Muscle layer of colon (tissue), 2 donors: ENCODE data around the gene GTF3C5.

ENCODE experiments used
- H3K27ac ChIP-seq: one replicate; pipeline ENCODE4 v1.7.0; 2013; ENCODE audit warnings: low read depth, mild to moderate bottlenecking, low read length, moderate library complexity
- H3K27me3 ChIP-seq, 2 donors: one replicate each; pipeline ENCODE4 v1.7.0; 2013; ENCODE audit warnings: low read length in 2 of 2, mild to moderate bottlenecking in 2 of 2; ENCODE audit not compliant: insufficient read depth in 2 of 2, control insufficient read depth in 1 of 2
- H3K36me3 ChIP-seq: one replicate; pipeline ENCODE4 v1.7.0; 2013; ENCODE audit warnings: mild to moderate bottlenecking, low read length; ENCODE audit not compliant: insufficient read depth
- H3K4me1 ChIP-seq: one replicate; pipeline ENCODE4 v1.7.0; 2013; ENCODE audit warnings: mild to moderate bottlenecking, low read length; ENCODE audit not compliant: insufficient read depth
- H3K4me3 ChIP-seq, 2 donors: one replicate each; pipeline ENCODE4 v1.7.0; 2013; ENCODE audit warnings: low read length in 2 of 2, low read depth in 1 of 2, mild to moderate bottlenecking in 1 of 2, moderate library complexity in 1 of 2
- H3K9ac ChIP-seq: one replicate; pipeline ENCODE4 v1.7.0; 2013; ENCODE audit warnings: low read length
- H3K9me3 ChIP-seq: one replicate; pipeline ENCODE4 v1.7.0; 2013; ENCODE audit warnings: mild to moderate bottlenecking, low read length
- donor health status: abdominal sarcoma.
- donor health status: Adenocarcinoma of cecum.

GTF3C5 gene

GRCh38 chr9:133100506-133101355, 69.9 kb downstream of the GTF3C5 start:
- H3K27me3 ChIP-seq: no peaks in the 10 kb centered on the region
- no peak overlapping the region for H3K9ac ChIP-seq
- H3K27ac ChIP-seq: no peak overlapping the region
- H3K4me1 ChIP-seq: no peaks in the 10 kb centered on the region
- no peak overlapping the region for H3K4me3 ChIP-seq
- peaks cover 93% of the 10 kb centered on the region for H3K36me3 ChIP-seq
- no peaks in the 10 kb centered on the region for H3K9me3 ChIP-seq

- H3K4me3 ChIP-seq: no peak overlapping the region
- no peaks in the 10 kb centered on the region for H3K4me1 ChIP-seq
- peaks cover 97% of the 10 kb centered on the region for H3K36me3 ChIP-seq
- no peaks in the 10 kb centered on the region for H3K9me3 ChIP-seq
- H3K27ac ChIP-seq: no peak overlapping the region
- H3K9ac ChIP-seq: no peak overlapping the region
- H3K27me3 ChIP-seq: no peaks in the 10 kb centered on the region
Observed at GRCh38 chr9:133101356-133102189, 70.8 kb downstream of the GTF3C5 start.

- Histone ChIP-seq H3K9me3 (no peaks in the 10 kb centered on the region), H3K36me3 (peaks cover 97% of the 10 kb centered on the region), H3K4me1 (no peaks in the 10 kb centered on the region), H3K9ac (no peak overlapping the region), H3K27me3 (no peaks in the 10 kb centered on the region), H3K27ac (no peak overlapping the region), H3K4me3 (no peak overlapping the region)
Observed at GRCh38 chr9:133102190-133103021, 71.6 kb downstream of the GTF3C5 start.

GRCh38 chr9:133103183-133103986, 72.6 kb downstream of the GTF3C5 start:
- Histone ChIP-seq H3K4me1 (no peaks in the 10 kb centered on the region), H3K4me3 (no peak overlapping the region), H3K27ac (no peak overlapping the region), H3K9ac (no peak overlapping the region), H3K27me3 (no peaks in the 10 kb centered on the region), H3K36me3 (peaks cover 97% of the 10 kb centered on the region), H3K9me3 (no peaks in the 10 kb centered on the region)

- H3K27ac ChIP-seq: no peak overlapping the region
- H3K4me1 ChIP-seq: no peaks in the 10 kb centered on the region
- H3K4me3 ChIP-seq: no peak overlapping the region
- peaks cover 97% of the 10 kb centered on the region for H3K36me3 ChIP-seq
- H3K27me3 ChIP-seq: no peaks in the 10 kb centered on the region
- no peak overlapping the region for H3K9ac ChIP-seq
- H3K9me3 ChIP-seq: no peaks in the 10 kb centered on the region
Observed at GRCh38 chr9:133103987-133104505, 73.2 kb downstream of the GTF3C5 start.

GRCh38 chr9:133104718-133105460, 74.1 kb downstream of the GTF3C5 start:
- H3K36me3 ChIP-seq: peaks cover 97% of the 10 kb centered on the region
- no peak overlapping the region for H3K4me3 ChIP-seq
- H3K27ac ChIP-seq: no peak overlapping the region
- H3K9me3 ChIP-seq: no peaks in the 10 kb centered on the region
- H3K4me1 ChIP-seq: no peaks in the 10 kb centered on the region
- no peak overlapping the region for H3K9ac ChIP-seq
- no peaks in the 10 kb centered on the region for H3K27me3 ChIP-seq

- Histone ChIP-seq H3K4me1 (no peaks in the 10 kb centered on the region), H3K36me3 (peaks cover 97% of the 10 kb centered on the region), H3K9me3 (no peaks in the 10 kb centered on the region), H3K27ac (no peak overlapping the region), H3K9ac (no peak overlapping the region), H3K27me3 (no peaks in the 10 kb centered on the region), H3K4me3 (no peak overlapping the region)
Observed at GRCh38 chr9:133105461-133105770, 74.6 kb downstream of the GTF3C5 start.

GRCh38 chr9:133106511-133107244, 75.9 kb downstream of the GTF3C5 start:
- H3K36me3 ChIP-seq: peaks cover 96% of the 10 kb centered on the region
- H3K27me3 ChIP-seq: no peaks in the 10 kb centered on the region
- no peak overlapping the region for H3K4me3 ChIP-seq
- no peaks in the 10 kb centered on the region for H3K4me1 ChIP-seq
- no peak overlapping the region for H3K9ac ChIP-seq
- H3K27ac ChIP-seq: no peak overlapping the region
- H3K9me3 ChIP-seq: no peaks in the 10 kb centered on the region

GRCh38 chr9:133107245-133107722, 76.5 kb downstream of the GTF3C5 start:
- no peak overlapping the region for H3K27ac ChIP-seq
- peaks cover 2% of the 10 kb centered on the region for H3K4me1 ChIP-seq
- no peaks in the 10 kb centered on the region for H3K9me3 ChIP-seq
- no peaks in the 10 kb centered on the region for H3K27me3 ChIP-seq
- peaks cover 94% of the 10 kb centered on the region for H3K36me3 ChIP-seq
- H3K4me3 ChIP-seq: no peak overlapping the region
- H3K9ac ChIP-seq: no peak overlapping the region
